Esophagus squamous epithelium (tissue), 5 donors: Measurements from ENCODE around the gene UACA. TPM values are rescaled to one million over a fixed set of nuclear protein-coding genes. Genes with fewer than 3 reads are reported as not detected.

Experiments
- DNase-seq: peaks from one replicate; lab custom pipeline; 2025; lab: John Stamatoyannopoulos, UW
- H3K27ac ChIP-seq, 4 donors: fragments of 200-600 bp; sonication (generic); one replicate each; pipeline ENCODE4 v1.5.1; 2016 to 2019; ENCODE audit warnings: mild to moderate bottlenecking in 1 of 4
- H3K27me3 ChIP-seq, 4 donors: fragments of 200-600 bp; sonication (generic); 1 replicate in 3 of 4; 2 replicates in 1 of 4; pipeline versions ENCODE4 v1.5.1 to v1.6.0; 2017 to 2021; ENCODE audit warnings: antibody characterized with exemption in 1 of 4
- H3K36me3 ChIP-seq, 3 donors: fragments of 200-600 bp; sonication (generic); one replicate each; pipeline ENCODE4 v1.5.1; 2016 to 2019
- H3K4me1 ChIP-seq, 3 donors: fragments of 200-600 bp; sonication (generic); one replicate each; pipeline ENCODE4 v1.5.1; 2017 to 2019
- H3K4me3 ChIP-seq, 4 donors: fragments of 200-600 bp; sonication (generic); 1 replicate in 3 of 4; 2 replicates in 1 of 4; pipeline ENCODE4 v1.5.1; 2016 to 2019; ENCODE audit warnings: mild to moderate bottlenecking in 2 of 4, moderate library complexity in 1 of 4
- H3K9me3 ChIP-seq, 3 donors: fragments of 200-600 bp; sonication (generic); one replicate each; pipeline ENCODE4 v1.5.1; 2016 to 2019
- POLR2A ChIP-seq, 4 donors: fragments of 450-650 bp; IDR thresholded peaks; one replicate each; pipeline ENCODE4 v1.6.1; 2017; ENCODE audit warnings: antibody characterized with exemption in 4 of 4, mild to moderate bottlenecking in 4 of 4, moderate library complexity in 3 of 4
- WGBS, 2 donors: methylation state at CpG; one replicate each; pipeline ENCODE4 v1.1.5; 2018; 5-methylcytosine and 5-hydroxymethylcytosine counted together
- intact Hi-C: fragments of 100-400 bp; cut with DNase I; formaldehyde crosslinking; loops from one replicate; pipeline ENCODE4 v1.15.0; 2022
- total RNA-seq, 4 donors: library from RNA; depleted of rRNA; stranded (reverse); fragments of >200 nt; gene quantifications; one replicate each; pipeline ENCODE4 v1.1.0, GENCODE V29; 2016
- TF ChIP-seq, protein P1 (sequence below), 6 experiments: fragments of 450-650 bp in 4 of 6; fragments of 200-600 bp in 2 of 6; sonication (generic) in 2 of 6; IDR thresholded peaks; one replicate each; pipeline ENCODE4 v1.5.1; 2016 to 2019; ENCODE audit warnings: antibody characterized with exemption in 6 of 6, mild to moderate bottlenecking in 4 of 6, moderate library complexity in 4 of 6
- donor health status: DM: yes; HTN: yes; CAD: no.

UACA gene
- total RNA-seq, 4 donors from 2014 or later, result 18.3 to 55.3 (median 29.8) TPM

DNA sequence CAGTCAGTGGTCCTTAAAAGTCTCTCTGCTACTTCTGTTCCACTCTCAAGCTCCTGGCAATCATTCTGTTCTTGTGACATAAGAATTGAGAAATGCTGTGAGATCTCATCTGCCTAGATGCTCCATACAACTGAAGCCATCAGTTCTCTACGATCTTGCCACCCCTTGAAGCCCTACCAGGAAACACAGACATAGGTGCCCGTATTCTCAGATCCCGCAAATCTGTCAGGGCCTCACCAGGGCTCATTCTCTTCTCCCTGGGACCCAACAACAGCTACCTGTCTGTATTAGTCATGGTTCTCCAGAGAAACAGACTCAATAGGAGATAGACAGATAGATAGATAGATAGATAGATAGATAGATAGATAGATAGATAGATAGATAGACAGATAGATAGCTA lies 149.1 kb downstream of the UACA start:
- no peak overlapping the region for H3K27ac ChIP-seq
- 87 to 94% methylated on average over 3 of the region's 3 CpGs for WGBS, 2 donors
- no peaks in the 10 kb centered on the region for H3K9me3 ChIP-seq
- no peaks in the 10 kb centered on the region for H3K36me3 ChIP-seq
- intact Hi-C loops, result no loop called here
- no peak for TF ChIP-seq POLR2A (IDR thresholded peaks at IDR 0.05)
- TF ChIP-seq, protein P1, sequence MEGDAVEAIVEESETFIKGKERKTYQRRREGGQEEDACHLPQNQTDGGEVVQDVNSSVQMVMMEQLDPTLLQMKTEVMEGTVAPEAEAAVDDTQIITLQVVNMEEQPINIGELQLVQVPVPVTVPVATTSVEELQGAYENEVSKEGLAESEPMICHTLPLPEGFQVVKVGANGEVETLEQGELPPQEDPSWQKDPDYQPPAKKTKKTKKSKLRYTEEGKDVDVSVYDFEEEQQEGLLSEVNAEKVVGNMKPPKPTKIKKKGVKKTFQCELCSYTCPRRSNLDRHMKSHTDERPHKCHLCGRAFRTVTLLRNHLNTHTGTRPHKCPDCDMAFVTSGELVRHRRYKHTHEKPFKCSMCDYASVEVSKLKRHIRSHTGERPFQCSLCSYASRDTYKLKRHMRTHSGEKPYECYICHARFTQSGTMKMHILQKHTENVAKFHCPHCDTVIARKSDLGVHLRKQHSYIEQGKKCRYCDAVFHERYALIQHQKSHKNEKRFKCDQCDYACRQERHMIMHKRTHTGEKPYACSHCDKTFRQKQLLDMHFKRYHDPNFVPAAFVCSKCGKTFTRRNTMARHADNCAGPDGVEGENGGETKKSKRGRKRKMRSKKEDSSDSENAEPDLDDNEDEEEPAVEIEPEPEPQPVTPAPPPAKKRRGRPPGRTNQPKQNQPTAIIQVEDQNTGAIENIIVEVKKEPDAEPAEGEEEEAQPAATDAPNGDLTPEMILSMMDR (IDR thresholded peaks at IDR 0.05), result no peak
- H3K4me3 ChIP-seq, result no peak overlapping the region
- H3K4me1 ChIP-seq, result no peaks in the 10 kb centered on the region
- DNase-seq, result no peak
- H3K27me3 ChIP-seq, result peaks cover 0 to 13% (median 0%) of the 10 kb centered on the region in 4 donors

DNA sequence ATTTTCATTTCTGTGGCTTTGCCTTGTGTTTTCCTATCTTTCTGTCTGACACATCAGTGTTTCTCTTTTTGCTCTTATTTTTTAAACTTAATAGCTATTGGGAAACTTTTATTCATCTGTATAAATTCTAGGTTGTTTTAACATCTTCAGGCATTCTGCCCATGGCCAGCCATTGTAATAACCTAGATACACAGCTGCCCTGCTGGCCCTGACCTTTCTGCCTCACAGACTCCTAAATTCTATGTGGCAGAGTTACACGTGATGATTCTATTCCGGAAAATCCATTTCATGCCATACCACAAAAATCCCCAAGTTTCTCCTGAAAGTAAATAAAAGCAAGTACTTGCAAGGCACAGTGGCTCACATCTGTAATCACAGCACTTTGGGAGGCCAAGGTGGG lies 150.1 kb downstream of the UACA start:
- DNase-seq, result no peak
- WGBS, 2 donors, result 63 to 93% methylated on average over 2 of the region's 2 CpGs
- TF ChIP-seq, protein P1 (IDR thresholded peaks at IDR 0.05), result no peak
- TF ChIP-seq POLR2A (IDR thresholded peaks at IDR 0.05), result no peak
- intact Hi-C loops, result no loop called here
- H3K9me3 ChIP-seq, result no peaks in the 10 kb centered on the region
- H3K27ac ChIP-seq, result no peak overlapping the region
- no peaks in the 10 kb centered on the region for H3K36me3 ChIP-seq
- H3K4me3 ChIP-seq, result no peak overlapping the region
- H3K27me3 ChIP-seq, result peaks cover 0 to 13% (median 0%) of the 10 kb centered on the region in 4 donors
- H3K4me1 ChIP-seq, result peaks cover 0 to 2% (median 0%) of the 10 kb centered on the region in 3 donors

DNA sequence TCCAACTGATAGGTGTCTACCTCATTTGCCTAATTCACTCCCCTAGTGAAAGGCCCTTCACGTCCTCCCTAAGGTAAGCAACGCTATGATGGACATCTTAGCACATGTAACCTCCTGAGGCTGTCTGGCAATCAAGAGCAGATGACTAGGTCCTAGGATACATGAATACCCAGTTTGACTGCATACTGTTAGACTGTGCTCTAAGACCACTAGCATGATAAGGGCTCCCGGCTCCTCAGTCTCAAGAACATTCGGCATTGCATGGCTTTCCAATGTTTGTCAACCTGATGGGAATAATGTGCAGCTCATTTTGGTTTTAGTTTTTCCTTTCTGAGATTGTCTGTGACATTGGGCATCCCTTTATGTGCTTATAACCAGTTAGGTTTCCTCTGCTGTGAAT lies 152.1 kb downstream of the UACA start:
- Histone ChIP-seq H3K27me3 (peaks cover 0 to 4% (median 0%) of the 10 kb centered on the region in 4 donors), H3K4me1 (peaks cover 0 to 18% (median 1%) of the 10 kb centered on the region in 3 donors), H3K36me3 (no peaks in the 10 kb centered on the region), H3K9me3 (no peaks in the 10 kb centered on the region), H3K4me3 (no peak overlapping the region), H3K27ac (no peak overlapping the region)
- intact Hi-C loops, result no loop called here
- 94 to 95% methylated on average over 3 to 4 of the region's 4 CpGs for WGBS, 2 donors
- no peak for DNase-seq
- no peak for TF ChIP-seq POLR2A (IDR thresholded peaks at IDR 0.05)
- TF ChIP-seq, protein P1 (IDR thresholded peaks at IDR 0.05), result no peak

DNA sequence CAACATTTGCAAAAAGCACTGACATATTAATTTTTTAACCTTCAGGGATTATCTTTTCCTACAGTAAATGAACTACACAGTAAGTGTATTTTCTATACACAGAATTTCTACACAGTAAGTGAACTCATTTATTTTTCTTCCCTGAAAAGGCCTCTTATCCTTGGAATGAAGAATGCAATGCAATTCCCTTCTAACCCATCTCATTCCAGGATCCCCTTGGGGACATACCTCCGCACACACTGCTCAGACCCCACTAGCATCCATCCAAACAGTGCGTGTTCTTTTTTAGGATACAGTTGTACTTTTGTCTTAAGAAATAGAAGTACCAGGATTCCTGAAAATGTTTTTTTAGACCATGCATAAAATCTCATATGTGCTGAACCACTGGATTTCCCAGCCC lies 152.8 kb downstream of the UACA start:
- no peak for DNase-seq

DNA sequence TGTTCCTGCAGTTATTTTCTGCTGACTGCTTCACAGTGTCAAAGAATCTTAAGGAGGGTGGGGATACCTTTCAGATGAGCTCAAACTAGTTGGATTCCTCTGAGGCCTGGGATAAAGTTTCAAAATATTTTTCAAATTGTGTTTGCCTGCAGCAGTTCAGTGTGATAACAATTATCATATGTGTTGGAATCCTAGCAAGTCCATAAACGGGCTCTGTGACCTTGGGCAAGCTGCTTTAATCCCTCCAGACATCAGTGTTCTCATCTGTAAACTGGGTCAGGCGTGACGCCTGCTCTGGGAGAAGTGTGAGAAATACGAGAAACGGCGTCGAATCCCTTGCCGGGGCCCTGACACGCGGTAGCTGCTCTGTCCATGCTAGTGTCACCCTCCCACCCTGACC lies 153.5 kb downstream of the UACA start:
- intact Hi-C loops, result no loop called here
- Histone ChIP-seq H3K27me3 (peaks cover 0 to 4% (median 0%) of the 10 kb centered on the region in 4 donors), H3K4me3 (no peak overlapping the region), H3K36me3 (no peaks in the 10 kb centered on the region), H3K4me1 (peaks cover 12 to 32% (median 14%) of the 10 kb centered on the region in 3 donors), H3K9me3 (no peaks in the 10 kb centered on the region), H3K27ac (no peak overlapping the region)
- no peak for TF ChIP-seq POLR2A (IDR thresholded peaks at IDR 0.05)
- TF ChIP-seq, protein P1 (IDR thresholded peaks at IDR 0.05), result no peak
- WGBS, 2 donors, result 73 to 93% methylated on average over 5 to 10 of the region's 10 CpGs
- DNase-seq, result no peak

More for the DNA sequence above, 152.8 kb downstream of the UACA start:
- WGBS, 2 donors, result 92 to 100% methylated on average over 2 of the region's 2 CpGs
- Histone ChIP-seq H3K4me3 (no peak overlapping the region), H3K27me3 (peaks cover 0 to 4% (median 0%) of the 10 kb centered on the region in 4 donors), H3K27ac (no peak overlapping the region), H3K9me3 (no peaks in the 10 kb centered on the region), H3K4me1 (peaks cover 5 to 26% (median 9%) of the 10 kb centered on the region in 3 donors), H3K36me3 (no peaks in the 10 kb centered on the region)
- intact Hi-C loops, result no loop called here
- TF ChIP-seq, protein P1 (IDR thresholded peaks at IDR 0.05), result no peak
- no peak for TF ChIP-seq POLR2A (IDR thresholded peaks at IDR 0.05)
